Kidney (tissue), 14 donors: ENCODE results near the gene SGPL1. TPM values are rescaled to one million over a fixed set of nuclear protein-coding genes. Genes with fewer than 3 reads are reported as not detected.

Source experiments
- DNase-seq, 5 donors: peaks; one replicate each; pipeline ENCODE4 v3.0.0-alpha.2; 2013 to 2020
- FAIRE-seq: peaks from 2 replicates; lab custom pipeline; 2012; peaks lifted over from hg19 to GRCh38; lab: Jason Lieb, UNC
- H3K27ac ChIP-seq, 2 donors: one replicate each; pipeline ENCODE4 v1.7.0; 2013; ENCODE audit warnings: low read depth in 2 of 2, low read length in 2 of 2, inconsistent platforms in 1 of 2
- H3K27me3 ChIP-seq: one replicate; pipeline ENCODE4 v1.7.1; 2013; ENCODE audit warnings: low read length, inconsistent platforms; ENCODE audit not compliant: control insufficient read depth, insufficient read depth
- H3K36me3 ChIP-seq, 3 donors: one replicate each; pipeline versions ENCODE4 v1.7.0 to v1.7.1; 2013; ENCODE audit warnings: low read length in 3 of 3, control low read depth in 1 of 3, inconsistent platforms in 1 of 3; ENCODE audit not compliant: insufficient read depth in 3 of 3, control insufficient read depth in 2 of 3
- H3K4me1 ChIP-seq, 3 donors: one replicate each; pipeline versions ENCODE4 v1.7.0 to v1.7.1; 2013; ENCODE audit warnings: low read length in 3 of 3, inconsistent platforms in 1 of 3, low read depth in 1 of 3; ENCODE audit not compliant: control insufficient read depth in 2 of 3, insufficient read depth in 2 of 3
- H3K4me3 ChIP-seq, 3 donors: one replicate each; pipeline versions ENCODE4 v1.7.0 to v1.8.1; 2013; ENCODE audit warnings: low read length in 3 of 3, control low read depth in 1 of 3, inconsistent platforms in 1 of 3
- H3K9ac ChIP-seq, 3 donors: one replicate each; pipeline versions ENCODE4 v1.7.0 to v1.7.1; 2013; ENCODE audit warnings: low read length in 3 of 3, control low read depth in 1 of 3, inconsistent platforms in 1 of 3
- H3K9me3 ChIP-seq, 3 donors: one replicate each; pipeline versions ENCODE4 v1.7.0 to v1.7.1; 2013; ENCODE audit warnings: low read length in 3 of 3, control low read depth in 1 of 3, inconsistent platforms in 1 of 3; ENCODE audit not compliant: control insufficient read depth in 2 of 3, insufficient read depth in 1 of 3
- intact Hi-C: fragments of 100-400 bp; cut with DNase I; formaldehyde crosslinking; loops from one replicate; pipeline ENCODE4 v1.11.1; 2022
- polyA plus RNA-seq: library from polyadenylated mRNA; stranded (reverse); fragments of 350-450 nt; fragmentation: Illumina TruSeq; extraction: RNeasy Lipid Tissue Mini Kit (QIAGEN cat#74804); gene quantifications from one replicate; pipeline ENCODE4 v1.2.3, GENCODE V29; 2014; ENCODE audit warnings: low read depth, low replicate concordance; ENCODE audit not compliant: insufficient read depth
- total RNA-seq: library from RNA; stranded (reverse); fragmentation: NEBNext Ultra II Directional; extraction: Animal tissue kit (Norgen Biotek cat#: 25700); gene quantifications from one replicate; pipeline ENCODE4 v1.2.1, GENCODE V29; 2021
- TF ChIP-seq, protein P1 (sequence below): IDR thresholded peaks from 3 replicates; pipeline ENCODE4 v1.5.1; 2012; ENCODE audit warnings: mild to moderate bottlenecking, moderate library complexity, borderline replicate concordance; ENCODE audit not compliant: insufficient read depth; ENCODE audit errors: extremely low read depth
- donor health status: control.
- donor health status: control.
- donor health status: control.
- donor health status: control.
- donor health status: control.
- donor health status: DM: yes; HTN: yes; CAD: no.
- donor health status: Normal renal cell carcinoma (clear cell type).

Gene SGPL1
- total and polyA plus RNA-seq, 2 donors from 2014 or later, result 13.5 to 105 TPM

GRCh38 chr10:70816220-70816894, 609 bp downstream of the SGPL1 start:
- no peaks in the 10 kb centered on the region for H3K4me1 ChIP-seq
- peak overlapping the region; percentile 93 to 94 for H3K27ac ChIP-seq
- peaks cover 0 to 8% (median 3%) of the 10 kb centered on the region in 3 donors for H3K36me3 ChIP-seq
- TF ChIP-seq, protein P1, sequence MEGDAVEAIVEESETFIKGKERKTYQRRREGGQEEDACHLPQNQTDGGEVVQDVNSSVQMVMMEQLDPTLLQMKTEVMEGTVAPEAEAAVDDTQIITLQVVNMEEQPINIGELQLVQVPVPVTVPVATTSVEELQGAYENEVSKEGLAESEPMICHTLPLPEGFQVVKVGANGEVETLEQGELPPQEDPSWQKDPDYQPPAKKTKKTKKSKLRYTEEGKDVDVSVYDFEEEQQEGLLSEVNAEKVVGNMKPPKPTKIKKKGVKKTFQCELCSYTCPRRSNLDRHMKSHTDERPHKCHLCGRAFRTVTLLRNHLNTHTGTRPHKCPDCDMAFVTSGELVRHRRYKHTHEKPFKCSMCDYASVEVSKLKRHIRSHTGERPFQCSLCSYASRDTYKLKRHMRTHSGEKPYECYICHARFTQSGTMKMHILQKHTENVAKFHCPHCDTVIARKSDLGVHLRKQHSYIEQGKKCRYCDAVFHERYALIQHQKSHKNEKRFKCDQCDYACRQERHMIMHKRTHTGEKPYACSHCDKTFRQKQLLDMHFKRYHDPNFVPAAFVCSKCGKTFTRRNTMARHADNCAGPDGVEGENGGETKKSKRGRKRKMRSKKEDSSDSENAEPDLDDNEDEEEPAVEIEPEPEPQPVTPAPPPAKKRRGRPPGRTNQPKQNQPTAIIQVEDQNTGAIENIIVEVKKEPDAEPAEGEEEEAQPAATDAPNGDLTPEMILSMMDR, result no peak
- H3K9me3 ChIP-seq, result no peaks in the 10 kb centered on the region
- FAIRE-seq (no peak), DNase-seq (peak; percentile 89 to 96 (median 91))
- peak overlapping the region; percentile 34 to 78 (median 41) for H3K9ac ChIP-seq
- intact Hi-C loops, result loop anchor here (10.0 kb wide), 1 partner anchor 68 kb away; the partner anchor contains the start of gene PCBD1
- peak overlapping the region; percentile 58 to 81 (median 76) for H3K4me3 ChIP-seq
- no peaks in the 10 kb centered on the region for H3K27me3 ChIP-seq

GRCh38 chr10:70820976-70821750, 5.4 kb downstream of the SGPL1 start:
- H3K4me3 ChIP-seq, result no peak overlapping the region
- intact Hi-C loops, result no loop called here
- H3K9me3 ChIP-seq, result no peaks in the 10 kb centered on the region
- FAIRE-seq, result no peak
- no peak overlapping the region for H3K27ac ChIP-seq
- no peak for DNase-seq
- H3K27me3 ChIP-seq, result no peaks in the 10 kb centered on the region
- peaks cover 0 to 12% (median 3%) of the 10 kb centered on the region in 3 donors for H3K36me3 ChIP-seq
- TF ChIP-seq, protein P1, result no peak
- H3K4me1 ChIP-seq, result no peaks in the 10 kb centered on the region
- no peak overlapping the region for H3K9ac ChIP-seq

DNA sequence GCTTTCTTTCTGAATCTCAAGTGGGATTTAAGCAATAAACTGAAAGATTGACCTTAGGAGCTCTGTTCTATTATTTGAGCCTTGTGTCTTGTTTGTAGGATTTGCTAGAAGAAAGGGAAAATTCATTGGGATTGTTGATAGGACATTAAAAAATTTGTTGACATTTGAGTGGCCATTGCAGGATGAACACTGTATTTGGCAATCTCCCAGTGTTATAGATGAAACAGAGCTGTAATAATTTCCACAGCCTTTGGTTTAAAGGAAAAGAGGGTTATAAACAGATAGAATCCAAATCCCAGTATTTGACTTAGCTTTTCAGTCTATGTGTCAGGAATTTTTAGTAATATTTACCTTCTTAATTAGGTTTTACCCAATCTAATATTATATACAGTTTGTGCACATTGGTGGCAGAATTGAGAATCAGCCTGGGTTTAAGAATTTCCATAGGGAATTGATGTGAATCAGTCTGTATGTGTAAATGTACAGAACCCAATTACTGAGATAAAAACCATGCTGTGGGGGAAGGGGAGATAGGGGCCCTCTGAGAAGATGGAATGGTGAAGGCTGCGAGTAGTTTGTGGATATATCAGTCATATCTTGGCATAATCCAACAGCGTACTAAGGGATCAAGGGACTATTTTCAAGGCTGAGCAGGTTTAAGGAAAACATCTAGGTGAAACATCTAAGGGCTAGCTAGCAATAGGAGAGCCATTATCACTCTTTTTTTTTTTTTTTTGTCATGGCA, 6.5 kb downstream of the SGPL1 start:
- intact Hi-C loops, result no loop called here
- Histone ChIP-seq H3K9me3 (no peaks in the 10 kb centered on the region), H3K4me3 (no peak overlapping the region), H3K9ac (no peak overlapping the region), H3K27me3 (no peaks in the 10 kb centered on the region), H3K4me1 (no peaks in the 10 kb centered on the region), H3K27ac (no peak overlapping the region), H3K36me3 (peaks cover 0 to 12% (median 3%) of the 10 kb centered on the region in 3 donors)
- TF ChIP-seq, protein P1, result no peak
- no peak for FAIRE-seq
- DNase-seq, result no peak
